ENCODE results near the gene KIF23. TPM values are rescaled to one million over a fixed set of nuclear protein-coding genes. Genes with fewer than 3 reads are reported as not detected.

The KIF23 gene
- total RNA-seq, 2 donors from 2014 or later: 2.6 to 7.4 TPM

GRCh38 chr15:69412274-69412673 is 1.9 kb upstream of the KIF23 start:
- intact Hi-C loops (cut with DNase I): no loop called here
- Histone ChIP-seq H3K36me3 (no peaks in the 10 kb centered on the region), H3K4me3 (no peak overlapping the region), H3K27ac (no peak overlapping the region), H3K4me1 (replicated peaks) (no peaks in the 10 kb centered on the region), H3K27me3 (replicated peaks; ENCODE audit: insufficient read depth) (no peaks in the 10 kb centered on the region), H3K9me3 (no peaks in the 10 kb centered on the region)
- no peak for DNase-seq (ENCODE audit: low spot score)
- TF ChIP-seq POLR2AphosphoS5 (IDR thresholded peaks at IDR 0.05) (no peak), CTCF (IDR thresholded peaks at IDR 0.05) (no peak), POLR2A (IDR thresholded peaks at IDR 0.05) (no peak)

GRCh38 chr15:69412701-69413100 is 1.4 kb upstream of the KIF23 start:
- intact Hi-C loops (cut with DNase I): no loop called here
- WGBS: 72% methylated on average over 1 of the region's 1 CpG
- Histone ChIP-seq H3K4me3 (no peak overlapping the region), H3K36me3 (no peaks in the 10 kb centered on the region), H3K27ac (no peak overlapping the region), H3K9me3 (no peaks in the 10 kb centered on the region), H3K27me3 (replicated peaks; ENCODE audit: insufficient read depth) (no peaks in the 10 kb centered on the region), H3K4me1 (replicated peaks) (no peaks in the 10 kb centered on the region)
- no peak for DNase-seq (ENCODE audit: low spot score)
- TF ChIP-seq POLR2AphosphoS5 (IDR thresholded peaks at IDR 0.05): no peak

- Histone ChIP-seq H3K27ac (peak overlapping the region; percentile 45 to 53), H3K4me3 (peak overlapping the region; percentile 55 to 58), H3K36me3 (no peaks in the 10 kb centered on the region), H3K27me3 (replicated peaks; ENCODE audit: insufficient read depth) (no peaks in the 10 kb centered on the region), H3K4me1 (replicated peaks) (no peaks in the 10 kb centered on the region), H3K9me3 (no peaks in the 10 kb centered on the region)
- WGBS: under 1% methylated on average over 23 of the region's 29 CpGs
- intact Hi-C loops (cut with DNase I): no loop called here
- DNase-seq (ENCODE audit: low spot score): no peak
- TF ChIP-seq POLR2AphosphoS5 (IDR thresholded peaks at IDR 0.05) (peak; percentile 11), POLR2A (IDR thresholded peaks at IDR 0.05) (no peak), CTCF (IDR thresholded peaks at IDR 0.05) (no peak)
Observed at GRCh38 chr15:69414701-69415167, 585 bp downstream of the KIF23 start.

GRCh38 chr15:69415381-69415780 is 1.2 kb downstream of the KIF23 start:
- intact Hi-C loops (cut with DNase I): no loop called here
- no peak for DNase-seq (ENCODE audit: low spot score)
- Histone ChIP-seq H3K36me3 (no peaks in the 10 kb centered on the region), H3K27me3 (replicated peaks; ENCODE audit: insufficient read depth) (no peaks in the 10 kb centered on the region), H3K4me1 (replicated peaks) (no peaks in the 10 kb centered on the region), H3K4me3 (no peak overlapping the region), H3K9me3 (no peaks in the 10 kb centered on the region), H3K27ac (no peak overlapping the region)
- TF ChIP-seq POLR2A (IDR thresholded peaks at IDR 0.05) (no peak), POLR2AphosphoS5 (IDR thresholded peaks at IDR 0.05) (no peak), CTCF (IDR thresholded peaks at IDR 0.05) (no peak)
- 73% methylated on average over 3 of the region's 3 CpGs for WGBS

- Histone ChIP-seq H3K4me1 (replicated peaks) (no peaks in the 10 kb centered on the region), H3K27ac (no peak overlapping the region), H3K27me3 (replicated peaks; ENCODE audit: insufficient read depth) (no peaks in the 10 kb centered on the region), H3K9me3 (no peaks in the 10 kb centered on the region), H3K4me3 (no peak overlapping the region), H3K36me3 (no peaks in the 10 kb centered on the region)
- intact Hi-C loops (cut with DNase I): no loop called here
- no peak for DNase-seq (ENCODE audit: low spot score)
- TF ChIP-seq POLR2A (IDR thresholded peaks at IDR 0.05) (no peak), CTCF (IDR thresholded peaks at IDR 0.05) (no peak)
Observed at GRCh38 chr15:69417581-69417980, 3.4 kb downstream of the KIF23 start.
